ENCODE measurements around the gene ADGRB3.

ADGRB3 gene

DNA sequence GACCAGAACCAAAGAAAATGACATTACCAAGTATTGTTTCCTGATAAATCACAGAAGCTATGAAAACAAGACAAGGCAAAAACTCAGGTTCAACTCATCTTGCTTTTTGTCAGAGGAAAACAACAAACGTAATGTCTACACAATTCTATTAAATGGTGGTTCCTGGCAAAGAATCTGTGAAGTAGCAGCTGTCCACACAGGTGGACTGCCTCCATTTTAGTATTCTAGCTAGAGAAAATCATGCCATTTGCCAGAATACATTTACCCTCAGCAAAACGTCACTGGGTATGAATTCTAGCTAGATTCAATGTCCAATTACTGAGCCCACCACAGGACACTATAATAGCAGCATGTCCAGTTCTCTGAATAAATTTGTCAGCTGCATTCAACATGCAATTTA is 125.4 kb downstream of the ADGRB3 start:
- no peak overlapping the region for H2BK5ac ChIP-seq (ENCODE audit: low read depth, low read length, poor library complexity, severe bottlenecking)
- no peak overlapping the region for H4K91ac ChIP-seq (ENCODE audit: low read length)

DNA sequence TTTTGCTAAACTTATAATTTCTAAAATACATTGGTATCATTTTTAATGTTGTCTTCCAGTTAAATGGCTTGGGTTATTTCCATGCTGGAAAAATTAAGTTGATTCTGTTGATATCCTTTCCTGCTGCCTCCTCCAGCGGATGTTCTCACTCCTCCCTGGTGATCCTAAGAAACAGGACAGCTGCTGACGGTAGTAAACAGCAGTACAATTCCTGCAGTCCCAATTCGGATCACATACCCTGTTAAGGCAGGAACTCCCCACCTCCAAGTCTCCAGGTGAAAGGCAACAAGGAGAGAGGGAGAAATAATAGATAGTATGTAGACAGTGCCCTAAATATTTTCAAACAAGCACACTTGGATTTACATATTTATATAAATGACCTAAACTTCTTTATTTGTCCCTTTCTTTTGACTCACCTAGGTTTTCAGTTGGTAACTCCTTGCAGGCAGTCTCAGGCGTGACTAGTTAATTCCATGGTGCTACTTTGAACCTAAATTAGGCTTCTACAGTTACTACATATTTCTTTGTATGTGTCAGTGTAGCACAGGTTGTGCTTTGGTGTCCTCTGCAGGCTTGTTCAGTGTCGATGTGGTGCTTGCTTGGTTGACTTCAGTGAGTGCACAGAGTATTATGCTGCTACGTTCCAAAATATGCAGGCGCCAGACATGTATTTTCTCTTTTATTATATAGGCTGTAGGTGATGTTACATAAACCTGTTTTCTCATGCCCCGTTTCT is 126.0 kb downstream of the ADGRB3 start:
- no peak overlapping the region for H2BK12ac ChIP-seq (ENCODE audit: low read length in 2 of 2)
- no peak overlapping the region for H2BK15ac ChIP-seq (ENCODE audit: low read depth, poor library complexity, severe bottlenecking)
- no peak overlapping the region for H3K27ac ChIP-seq (ENCODE audit: low read length, poor library complexity, severe bottlenecking)
- H3K27me3 ChIP-seq (ENCODE audit: control insufficient read depth in 1 of 2, insufficient read depth in 1 of 2, low read length in 2 of 2), result no peaks in the 10 kb centered on the region
- no peak overlapping the region for H3K4me3 ChIP-seq (ENCODE audit: insufficient read depth in 1 of 2, low read depth in 1 of 2, low read length in 2 of 2)
- no peaks in the 10 kb centered on the region for H3K79me1 ChIP-seq (replicated peaks; ENCODE audit: low read length, poor library complexity, severe bottlenecking)
- no peak overlapping the region for H3K23ac ChIP-seq (ENCODE audit: low read length in 2 of 2)
- H3K18ac ChIP-seq (ENCODE audit: low read depth in 1 of 2, low read length in 2 of 2), result no peak overlapping the region
- no peak overlapping the region for H4K8ac ChIP-seq (ENCODE audit: low read length)
- DNase-seq, result no peak
- no peak overlapping the region for H3K9ac ChIP-seq (ENCODE audit: low read length)
- no peak overlapping the region for H4K91ac ChIP-seq (ENCODE audit: low read length)
- 83% methylated on average over 4 of the region's 8 CpGs for WGBS
- H3K4ac ChIP-seq (ENCODE audit: low read depth in 1 of 2, low read length in 2 of 2), result no peak overlapping the region
- no peak overlapping the region for H2BK120ac ChIP-seq (ENCODE audit: low read depth, low read length)
- H2AFZ ChIP-seq (ENCODE audit: low read depth, low read length), result no peak overlapping the region
- H2AK5ac ChIP-seq (ENCODE audit: low read length, severe bottlenecking), result no peak overlapping the region
- no peak overlapping the region for H2BK5ac ChIP-seq (ENCODE audit: low read depth, low read length, poor library complexity, severe bottlenecking)
- no peak overlapping the region for H3K14ac ChIP-seq (ENCODE audit: low read length in 2 of 2)
- no peak overlapping the region for H3K4me2 ChIP-seq (ENCODE audit: low read length, poor library complexity, severe bottlenecking)
- no peaks in the 10 kb centered on the region for H3K4me1 ChIP-seq (ENCODE audit: control insufficient read depth, insufficient read depth, low read depth, low read length)
- H3K36me3 ChIP-seq (ENCODE audit: control insufficient read depth in 1 of 2, insufficient read depth in 2 of 2, low read depth in 1 of 2, low read length in 2 of 2), result no peaks in the 10 kb centered on the region
- no peaks in the 10 kb centered on the region for H3K9me3 ChIP-seq (ENCODE audit: control insufficient read depth, low read length)

More for the DNA sequence above, 125.4 kb downstream of the ADGRB3 start:
- H3K9me3 ChIP-seq (ENCODE audit: control insufficient read depth, low read length), result no peaks in the 10 kb centered on the region
- no peak overlapping the region for H3K4me3 ChIP-seq (ENCODE audit: insufficient read depth in 1 of 2, low read depth in 1 of 2, low read length in 2 of 2)
- no peak overlapping the region for H2BK15ac ChIP-seq (ENCODE audit: low read depth, poor library complexity, severe bottlenecking)
- no peak overlapping the region for H2AFZ ChIP-seq (ENCODE audit: low read depth, low read length)
- no peak overlapping the region for H3K4me2 ChIP-seq (ENCODE audit: low read length, poor library complexity, severe bottlenecking)
- H3K36me3 ChIP-seq (ENCODE audit: control insufficient read depth in 1 of 2, insufficient read depth in 2 of 2, low read depth in 1 of 2, low read length in 2 of 2), result no peaks in the 10 kb centered on the region
- no peaks in the 10 kb centered on the region for H3K79me1 ChIP-seq (replicated peaks; ENCODE audit: low read length, poor library complexity, severe bottlenecking)
- no peak overlapping the region for H3K27ac ChIP-seq (ENCODE audit: low read length, poor library complexity, severe bottlenecking)
- no peak overlapping the region for H4K8ac ChIP-seq (ENCODE audit: low read length)
- no peak for DNase-seq
- H2BK120ac ChIP-seq (ENCODE audit: low read depth, low read length), result no peak overlapping the region
- H3K27me3 ChIP-seq (ENCODE audit: control insufficient read depth in 1 of 2, insufficient read depth in 1 of 2, low read length in 2 of 2), result no peaks in the 10 kb centered on the region
- H3K18ac ChIP-seq (ENCODE audit: low read depth in 1 of 2, low read length in 2 of 2), result no peak overlapping the region
- no peak overlapping the region for H3K4ac ChIP-seq (ENCODE audit: low read depth in 1 of 2, low read length in 2 of 2)
- no peaks in the 10 kb centered on the region for H3K4me1 ChIP-seq (ENCODE audit: control insufficient read depth, insufficient read depth, low read depth, low read length)
- no peak overlapping the region for H3K23ac ChIP-seq (ENCODE audit: low read length in 2 of 2)
- H2BK12ac ChIP-seq (ENCODE audit: low read length in 2 of 2), result no peak overlapping the region
- no peak overlapping the region for H2AK5ac ChIP-seq (ENCODE audit: low read length, severe bottlenecking)
- no peak overlapping the region for H3K14ac ChIP-seq (ENCODE audit: low read length in 2 of 2)
- no peak overlapping the region for H3K9ac ChIP-seq (ENCODE audit: low read length)
- 81% methylated on average over 2 of the region's 2 CpGs for WGBS

DNA sequence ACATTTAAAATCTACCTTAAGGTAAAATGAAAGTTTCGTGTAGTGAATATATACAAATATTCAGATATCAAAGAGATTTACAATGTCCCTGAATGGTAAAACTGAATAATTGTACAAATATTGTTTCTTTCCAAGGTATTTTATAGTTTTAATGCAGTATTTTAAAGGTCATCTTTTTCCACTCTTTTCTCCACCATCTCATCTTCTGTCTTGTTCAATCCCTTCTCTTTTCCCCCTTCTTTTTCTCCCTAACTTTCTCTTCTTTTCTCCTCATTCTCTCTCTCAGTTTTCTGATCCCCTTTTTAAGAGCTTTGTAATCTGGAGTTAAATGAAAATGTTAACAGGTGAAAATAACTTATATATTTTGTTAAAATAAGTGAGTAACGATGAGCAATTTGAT is 126.9 kb downstream of the ADGRB3 start:
- no peak overlapping the region for H2BK120ac ChIP-seq (ENCODE audit: low read depth, low read length)
- no peaks in the 10 kb centered on the region for H3K79me1 ChIP-seq (replicated peaks; ENCODE audit: low read length, poor library complexity, severe bottlenecking)
- DNase-seq, result no peak
- no peak overlapping the region for H3K23ac ChIP-seq (ENCODE audit: low read length in 2 of 2)
- no peak overlapping the region for H3K4me3 ChIP-seq (ENCODE audit: insufficient read depth in 1 of 2, low read depth in 1 of 2, low read length in 2 of 2)
- H4K91ac ChIP-seq (ENCODE audit: low read length), result no peak overlapping the region
- no peak overlapping the region for H3K27ac ChIP-seq (ENCODE audit: low read length, poor library complexity, severe bottlenecking)
- H3K14ac ChIP-seq (ENCODE audit: low read length in 2 of 2), result no peak overlapping the region
- H2BK5ac ChIP-seq (ENCODE audit: low read depth, low read length, poor library complexity, severe bottlenecking), result no peak overlapping the region
- no peak overlapping the region for H3K18ac ChIP-seq (ENCODE audit: low read depth in 1 of 2, low read length in 2 of 2)
- H3K36me3 ChIP-seq (ENCODE audit: control insufficient read depth in 1 of 2, insufficient read depth in 2 of 2, low read depth in 1 of 2, low read length in 2 of 2), result no peaks in the 10 kb centered on the region
- no peak overlapping the region for H2BK12ac ChIP-seq (ENCODE audit: low read length in 2 of 2)
- no peak overlapping the region for H3K4ac ChIP-seq (ENCODE audit: low read depth in 1 of 2, low read length in 2 of 2)
- H3K9me3 ChIP-seq (ENCODE audit: control insufficient read depth, low read length), result no peaks in the 10 kb centered on the region
- H3K27me3 ChIP-seq (ENCODE audit: control insufficient read depth in 1 of 2, insufficient read depth in 1 of 2, low read length in 2 of 2), result no peaks in the 10 kb centered on the region
- no peak overlapping the region for H2AFZ ChIP-seq (ENCODE audit: low read depth, low read length)
- H3K9ac ChIP-seq (ENCODE audit: low read length), result no peak overlapping the region
- no peak overlapping the region for H2AK5ac ChIP-seq (ENCODE audit: low read length, severe bottlenecking)
- H4K8ac ChIP-seq (ENCODE audit: low read length), result no peak overlapping the region
- no peaks in the 10 kb centered on the region for H3K4me1 ChIP-seq (ENCODE audit: control insufficient read depth, insufficient read depth, low read depth, low read length)
- WGBS, result no CpG with 5 or more reads among the region's 2 CpGs
- no peak overlapping the region for H2BK15ac ChIP-seq (ENCODE audit: low read depth, poor library complexity, severe bottlenecking)
- no peak overlapping the region for H3K4me2 ChIP-seq (ENCODE audit: low read length, poor library complexity, severe bottlenecking)

DNA sequence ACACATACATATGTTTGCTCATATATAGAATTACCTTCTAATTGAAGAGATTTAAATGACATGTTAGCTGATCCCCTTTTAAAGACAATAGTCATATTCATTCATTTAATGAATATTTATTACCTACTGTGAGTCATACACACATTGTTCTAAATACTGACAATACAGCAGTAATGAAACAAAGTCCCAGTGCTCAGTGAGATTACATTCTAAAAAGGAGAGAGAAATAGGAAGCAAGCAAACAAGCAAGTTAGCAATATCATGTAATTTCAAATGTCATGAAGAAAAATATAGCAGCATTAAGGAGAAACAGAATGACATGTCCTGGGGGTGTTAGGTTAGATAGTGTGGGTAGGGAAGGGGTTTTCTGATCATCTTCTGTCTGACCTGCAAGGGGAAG is 136.3 kb downstream of the ADGRB3 start:
- no peak overlapping the region for H3K4me2 ChIP-seq (ENCODE audit: low read length, poor library complexity, severe bottlenecking)
- H4K91ac ChIP-seq (ENCODE audit: low read length), result no peak overlapping the region
- DNase-seq, result no peak
- no peak overlapping the region for H2BK5ac ChIP-seq (ENCODE audit: low read depth, low read length, poor library complexity, severe bottlenecking)
- no peak overlapping the region for H2BK15ac ChIP-seq (ENCODE audit: low read depth, poor library complexity, severe bottlenecking)
- no peak overlapping the region for H3K9ac ChIP-seq (ENCODE audit: low read length)
- no peak overlapping the region for H3K4me3 ChIP-seq (ENCODE audit: insufficient read depth in 1 of 2, low read depth in 1 of 2, low read length in 2 of 2)
- H2AFZ ChIP-seq (ENCODE audit: low read depth, low read length), result no peak overlapping the region
- H3K27ac ChIP-seq (ENCODE audit: low read length, poor library complexity, severe bottlenecking), result no peak overlapping the region
- H2AK5ac ChIP-seq (ENCODE audit: low read length, severe bottlenecking), result no peak overlapping the region
- no peaks in the 10 kb centered on the region for H3K27me3 ChIP-seq (ENCODE audit: control insufficient read depth in 1 of 2, insufficient read depth in 1 of 2, low read length in 2 of 2)
- H3K23ac ChIP-seq (ENCODE audit: low read length in 2 of 2), result no peak overlapping the region
- H3K79me1 ChIP-seq (replicated peaks; ENCODE audit: low read length, poor library complexity, severe bottlenecking), result no peaks in the 10 kb centered on the region
- no peaks in the 10 kb centered on the region for H3K4me1 ChIP-seq (ENCODE audit: control insufficient read depth, insufficient read depth, low read depth, low read length)
- no peak overlapping the region for H2BK12ac ChIP-seq (ENCODE audit: low read length in 2 of 2)
- no peak overlapping the region for H4K8ac ChIP-seq (ENCODE audit: low read length)
- no peak overlapping the region for H3K18ac ChIP-seq (ENCODE audit: low read depth in 1 of 2, low read length in 2 of 2)
- no peaks in the 10 kb centered on the region for H3K9me3 ChIP-seq (ENCODE audit: control insufficient read depth, low read length)
- no peak overlapping the region for H3K4ac ChIP-seq (ENCODE audit: low read depth in 1 of 2, low read length in 2 of 2)
- H2BK120ac ChIP-seq (ENCODE audit: low read depth, low read length), result no peak overlapping the region
- H3K14ac ChIP-seq (ENCODE audit: low read length in 2 of 2), result no peak overlapping the region
- no peaks in the 10 kb centered on the region for H3K36me3 ChIP-seq (ENCODE audit: control insufficient read depth in 1 of 2, insufficient read depth in 2 of 2, low read depth in 1 of 2, low read length in 2 of 2)
